H1 (cell line): Measurements from ENCODE around the gene HEXIM2.

Source experiments
- CTCF ChIP-seq, 3 experiments: IDR thresholded peaks; 1 replicate in 2 of 3; 2 replicates in 1 of 3; pipeline versions ENCODE4 v1.5.1 to v1.6.1; 2011; ENCODE audit warnings: low read length in 3 of 3, mild to moderate bottlenecking in 3 of 3, inconsistent platforms in 2 of 3, low read depth in 1 of 3, moderate library complexity in 1 of 3; ENCODE audit not compliant: insufficient read depth in 1 of 3; ENCODE audit errors: control extremely low read depth in 1 of 3
- EZH2 ChIP-seq: fragments of 200-600 bp; sonication (generic); IDR thresholded peaks from 2 replicates; pipeline ENCODE4 v1.7.1; 2012; ENCODE audit warnings: low read depth, mild to moderate bottlenecking, moderate library complexity, low read length, inconsistent platforms; ENCODE audit not compliant: severe bottlenecking
- HDAC6 ChIP-seq: IDR thresholded peaks from one replicate; pipeline ENCODE4 v1.7.1; 2012; ENCODE audit warnings: low read depth, mild to moderate bottlenecking, inconsistent platforms, low read length, moderate library complexity
- KDM5A ChIP-seq: fragments of 200-600 bp; IDR thresholded peaks from 2 replicates; pipeline ENCODE4 v1.7.1; 2012; ENCODE audit warnings: mild to moderate bottlenecking, low read length, inconsistent platforms, mixed read lengths
- MAX ChIP-seq: IDR thresholded peaks from 2 replicates; pipeline ENCODE4 v1.6.1; 2012; ENCODE audit warnings: inconsistent platforms
- POLR2A ChIP-seq, 2 experiments: IDR thresholded peaks; 1 replicate in 1 of 2; 2 replicates in 1 of 2; pipeline ENCODE4 v1.6.1; 2011; ENCODE audit warnings: low read depth in 2 of 2, low read length in 2 of 2, mild to moderate bottlenecking in 2 of 2; ENCODE audit errors: control extremely low read depth in 1 of 2
- SP1 ChIP-seq: IDR thresholded peaks from 2 replicates; pipeline ENCODE4 v1.6.1; 2011; ENCODE audit warnings: low read depth, low read length
- SP2 ChIP-seq: IDR thresholded peaks from 2 replicates; pipeline ENCODE4 v1.6.1; 2012; ENCODE audit warnings: mild to moderate bottlenecking, low read length, inconsistent platforms

DNA sequence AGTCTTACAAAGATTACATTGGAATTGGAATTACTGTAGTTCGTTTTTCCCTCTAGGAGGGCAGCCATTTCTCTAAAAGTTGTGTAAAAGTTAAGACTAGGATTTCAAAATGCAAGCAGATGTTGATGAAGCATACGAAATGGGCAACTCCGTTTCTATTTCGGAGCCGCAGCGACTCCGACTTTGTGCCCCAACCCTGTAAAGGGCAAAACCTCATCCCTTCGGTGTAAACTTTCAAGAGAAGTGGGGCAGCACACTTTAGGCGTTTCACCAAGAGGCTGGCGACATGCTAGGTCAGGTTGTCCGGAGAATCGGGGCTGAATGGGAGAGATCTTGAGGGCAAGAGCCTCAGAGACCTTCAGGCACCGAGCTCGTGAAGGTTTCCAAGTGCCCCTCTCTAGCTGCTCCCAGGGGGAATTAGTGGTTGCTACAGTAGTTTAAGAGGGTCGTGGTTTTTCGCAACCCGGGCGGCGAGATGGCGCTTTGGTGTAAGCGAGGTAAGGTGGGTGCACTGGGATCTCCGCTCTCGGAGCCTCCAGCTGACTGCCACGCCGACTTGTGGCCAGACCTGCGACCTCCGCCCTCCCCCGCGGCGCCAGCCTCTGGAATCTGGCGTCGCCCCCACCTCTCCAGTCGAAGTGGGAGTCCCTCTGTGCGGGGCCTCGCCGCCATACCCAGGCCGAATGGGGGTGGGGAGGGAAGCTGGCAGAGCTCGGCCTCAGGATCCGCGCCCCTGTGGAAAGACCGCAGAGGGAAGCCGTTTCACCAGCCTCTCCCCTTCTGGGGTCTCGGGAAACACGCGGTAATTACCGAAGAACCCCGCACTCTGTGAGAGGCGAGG, 1.0 kb upstream of the HEXIM2 start:
- TF ChIP-seq SP1 (peak; percentile 65; the same call in 1 of the 2 replicates), CTCF (IDR thresholded peaks at IDR 0.05; ENCODE audit: control extremely low read depth in 1 of 3, insufficient read depth in 1 of 3, low read depth in 1 of 3, low read length in 3 of 3) (peak; percentile 48 to 62 (median 52)), KDM5A (no peak), POLR2A (IDR thresholded peaks at IDR 0.05; ENCODE audit: control extremely low read depth in 1 of 2, low read depth in 2 of 2, low read length in 2 of 2) (peak; percentile 98 to 100), SP2 (no peak), EZH2 (no peak), HDAC6 (no peak), MAX (peak; percentile 69)
